Caco-2 (cell line): ENCODE measurements around the gene CCDC198. TPM values are rescaled to one million over a fixed set of nuclear protein-coding genes. Genes with fewer than 3 reads are reported as not detected.

Source experiments
- BruUV-seq: library from RNA; stranded (reverse); fragments of 400-500 nt; replicated peaks from 2 replicates; lab custom pipeline; 2021; lab: Mats Ljungman, UMichigan
- CTCF ChIA-PET: fragments of 300-600 bp; sonication (Branson Sonifier 250); formaldehyde crosslinking; loops from one replicate; lab custom pipeline; 2022; ENCODE audit warnings: antibody characterized with exemption; lab: Charles Lee
- POLR2A ChIA-PET: fragments of 300-600 bp; sonication (Branson Sonifier 250); formaldehyde crosslinking; loops from one replicate; lab custom pipeline; 2022; ENCODE audit warnings: antibody characterized with exemption; lab: Charles Lee
- DNase-seq, 2 experiments: peaks; one replicate each; pipeline versions ENCODE4 v3.0.0 to v3.0.0-alpha.2; 2020 to 2022
- H3K27me3 ChIP-seq: replicated peaks from 2 replicates; pipeline ENCODE4 v1.6.0; 2011; ENCODE audit warnings: low read length; ENCODE audit not compliant: control insufficient read depth, insufficient read depth
- H3K36me3 ChIP-seq: 2 replicates; pipeline ENCODE4 v1.5.1; 2011; ENCODE audit warnings: low read length; ENCODE audit not compliant: control insufficient read depth, insufficient read depth
- H3K4me1 ChIP-seq: fragments of 250-450 bp; sonication (Bioruptor Pico); 2 replicates; pipeline ENCODE4 v1.5.1; 2020; ENCODE audit warnings: mild to moderate bottlenecking
- H3K4me3 ChIP-seq: 2 replicates; pipeline ENCODE4 v1.5.1; 2011; ENCODE audit warnings: low read depth, mild to moderate bottlenecking, control low read depth, low read length
- H3K9me3 ChIP-seq: fragments of 250-450 bp; sonication (Bioruptor Pico); 2 replicates; pipeline ENCODE4 v1.5.1; 2020; ENCODE audit warnings: mild to moderate bottlenecking, moderate library complexity
- H3K27ac Mint-ChIP-seq: one replicate; pipeline ENCODE4 v1.8.0; 2022; ENCODE audit warnings: mixed read lengths; ENCODE audit not compliant: unreplicated experiment
- H3K27me3 Mint-ChIP-seq: one replicate; pipeline ENCODE4 v1.8.0; 2022; ENCODE audit warnings: mixed read lengths; ENCODE audit not compliant: insufficient read depth, unreplicated experiment
- H3K36me3 Mint-ChIP-seq: one replicate; pipeline ENCODE4 v1.8.0; 2022; ENCODE audit warnings: mild to moderate bottlenecking, mixed read lengths; ENCODE audit not compliant: insufficient read depth, unreplicated experiment
- H3K4me1 Mint-ChIP-seq: one replicate; pipeline ENCODE4 v1.8.0; 2022; ENCODE audit warnings: low read depth, mixed read lengths; ENCODE audit not compliant: unreplicated experiment
- H3K4me3 Mint-ChIP-seq: one replicate; pipeline ENCODE4 v1.8.0; 2022; ENCODE audit warnings: mild to moderate bottlenecking, moderate library complexity, mixed read lengths; ENCODE audit not compliant: unreplicated experiment
- H3K9me3 Mint-ChIP-seq: one replicate; pipeline ENCODE4 v1.8.0; 2022; ENCODE audit warnings: mixed read lengths; ENCODE audit not compliant: unreplicated experiment
- intact Hi-C: fragments of 100-400 bp; cut with micrococcal nuclease; formaldehyde crosslinking; loops from one replicate; pipeline ENCODE4 v1.10.0; 2022; ENCODE audit not compliant: unreplicated experiment
- total RNA-seq: library from RNA; stranded (reverse); gene quantifications from 2 replicates; pipeline ENCODE4 v1.2.3, GENCODE V29; 2022
- TF ChIP-seq, protein P1 (sequence below), 2 experiments: fragments of 200-600 bp in 1 of 2; IDR thresholded peaks; 1 replicate in 1 of 2; 2 replicates in 1 of 2; pipeline versions ENCODE4 v1.5.1 to v1.8.0; 2011 to 2022; ENCODE audit warnings: antibody characterized with exemption in 1 of 2, control low read depth in 1 of 2, inconsistent platforms in 1 of 2, low read depth in 1 of 2, low read length in 1 of 2, mild to moderate bottlenecking in 1 of 2, moderate library complexity in 1 of 2; ENCODE audit not compliant: insufficient read depth in 1 of 2, severe bottlenecking in 1 of 2, unreplicated experiment in 1 of 2

Gene CCDC198
- total RNA-seq, 1 experiment from 2014 or later = 0.66 TPM

DNA sequence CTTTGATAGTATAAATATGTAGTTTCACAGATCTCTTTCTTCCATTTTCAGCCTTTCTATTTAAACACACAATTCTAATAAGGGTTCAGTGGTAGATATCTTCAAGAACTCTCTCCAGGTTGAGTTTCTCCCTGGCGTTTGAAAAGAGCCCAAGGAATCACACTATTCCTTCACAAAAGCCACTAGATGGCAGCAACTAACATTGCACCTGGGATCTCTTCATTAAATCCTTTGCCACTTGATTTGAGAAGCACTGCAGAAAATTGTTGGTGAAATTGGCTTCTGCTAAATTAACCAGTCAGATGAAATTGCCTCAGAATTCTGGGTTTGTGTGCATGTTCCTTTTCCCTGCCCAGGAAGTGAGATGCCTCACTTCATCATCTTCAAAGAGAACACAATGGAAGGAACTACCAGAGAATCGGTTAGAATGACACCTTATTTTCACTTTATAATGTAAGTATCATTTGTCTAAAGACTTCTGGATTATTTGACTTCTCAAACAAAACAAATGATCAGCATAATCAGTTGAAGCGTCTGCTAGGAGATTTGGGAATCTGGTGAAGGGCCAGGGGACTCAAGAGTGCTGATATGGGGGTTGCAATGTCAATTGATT is 6.8 kb downstream of the CCDC198 start:
- Mint-ChIP-seq H3K27me3 (no peaks in the 10 kb centered on the region), H3K36me3 (no peaks in the 10 kb centered on the region), H3K4me1 (no peaks in the 10 kb centered on the region), H3K4me3 (no peak overlapping the region), H3K9me3 (no peaks in the 10 kb centered on the region), H3K27ac (no peak overlapping the region)
- Histone ChIP-seq H3K36me3 (no peaks in the 10 kb centered on the region), H3K9me3 (no peaks in the 10 kb centered on the region), H3K27me3 (no peaks in the 10 kb centered on the region), H3K4me3 (no peak overlapping the region), H3K4me1 (no peaks in the 10 kb centered on the region)
- peak in 1 of 2 experiments; percentile 34 for DNase-seq
- TF ChIP-seq, protein P1, sequence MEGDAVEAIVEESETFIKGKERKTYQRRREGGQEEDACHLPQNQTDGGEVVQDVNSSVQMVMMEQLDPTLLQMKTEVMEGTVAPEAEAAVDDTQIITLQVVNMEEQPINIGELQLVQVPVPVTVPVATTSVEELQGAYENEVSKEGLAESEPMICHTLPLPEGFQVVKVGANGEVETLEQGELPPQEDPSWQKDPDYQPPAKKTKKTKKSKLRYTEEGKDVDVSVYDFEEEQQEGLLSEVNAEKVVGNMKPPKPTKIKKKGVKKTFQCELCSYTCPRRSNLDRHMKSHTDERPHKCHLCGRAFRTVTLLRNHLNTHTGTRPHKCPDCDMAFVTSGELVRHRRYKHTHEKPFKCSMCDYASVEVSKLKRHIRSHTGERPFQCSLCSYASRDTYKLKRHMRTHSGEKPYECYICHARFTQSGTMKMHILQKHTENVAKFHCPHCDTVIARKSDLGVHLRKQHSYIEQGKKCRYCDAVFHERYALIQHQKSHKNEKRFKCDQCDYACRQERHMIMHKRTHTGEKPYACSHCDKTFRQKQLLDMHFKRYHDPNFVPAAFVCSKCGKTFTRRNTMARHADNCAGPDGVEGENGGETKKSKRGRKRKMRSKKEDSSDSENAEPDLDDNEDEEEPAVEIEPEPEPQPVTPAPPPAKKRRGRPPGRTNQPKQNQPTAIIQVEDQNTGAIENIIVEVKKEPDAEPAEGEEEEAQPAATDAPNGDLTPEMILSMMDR (IDR thresholded peaks at IDR 0.05; ENCODE audit: insufficient read depth in 1 of 2, low read depth in 1 of 2, low read length in 1 of 2, severe bottlenecking in 1 of 2, unreplicated experiment in 1 of 2) = peak; percentile 36 to 75
- ChIA-PET CTCF (no interaction called here), POLR2A (no interaction called here)
- BruUV-seq = no TSS peak
- intact Hi-C loops = loop anchor here (1.0 to 5.0 kb wide), 4 partner anchors 45 to 586 kb away; no protein-coding TSS in a partner anchor

DNA sequence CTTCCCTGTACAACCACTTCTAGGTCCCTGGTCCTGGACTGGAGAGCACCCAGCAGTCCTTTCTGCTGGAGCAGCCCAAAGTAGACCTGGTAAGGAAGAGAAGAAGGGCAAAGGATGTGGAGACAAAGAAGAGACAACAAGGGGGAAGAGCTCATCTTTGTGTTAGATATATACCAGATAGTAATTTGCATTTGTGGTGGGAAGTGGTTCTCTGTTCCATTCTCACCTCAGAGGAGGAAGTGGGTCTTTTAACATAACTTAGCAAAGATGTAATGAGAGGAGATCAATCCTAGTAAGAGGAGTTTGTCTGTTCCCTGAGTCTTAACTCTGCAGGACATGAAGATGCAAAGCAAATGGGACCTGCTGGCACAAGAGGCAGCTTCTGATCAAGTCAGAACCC is 8.0 kb downstream of the CCDC198 start:
- intact Hi-C loops = loop anchor here (1.0 to 5.0 kb wide), 4 partner anchors 47 to 587 kb away; no protein-coding TSS in a partner anchor
- Histone ChIP-seq H3K4me3 (no peak overlapping the region), H3K9me3 (no peaks in the 10 kb centered on the region), H3K4me1 (no peaks in the 10 kb centered on the region), H3K36me3 (no peaks in the 10 kb centered on the region), H3K27me3 (no peaks in the 10 kb centered on the region)
- Mint-ChIP-seq H3K4me3 (no peak overlapping the region), H3K36me3 (no peaks in the 10 kb centered on the region), H3K9me3 (no peaks in the 10 kb centered on the region), H3K4me1 (no peaks in the 10 kb centered on the region), H3K27ac (no peak overlapping the region), H3K27me3 (no peaks in the 10 kb centered on the region)
- TF ChIP-seq, protein P1 (IDR thresholded peaks at IDR 0.05; ENCODE audit: insufficient read depth in 1 of 2, low read depth in 1 of 2, low read length in 1 of 2, severe bottlenecking in 1 of 2, unreplicated experiment in 1 of 2) = no peak
- ChIA-PET POLR2A (no interaction called here), CTCF (no interaction called here)
- BruUV-seq = no TSS peak
- no peak for DNase-seq

DNA sequence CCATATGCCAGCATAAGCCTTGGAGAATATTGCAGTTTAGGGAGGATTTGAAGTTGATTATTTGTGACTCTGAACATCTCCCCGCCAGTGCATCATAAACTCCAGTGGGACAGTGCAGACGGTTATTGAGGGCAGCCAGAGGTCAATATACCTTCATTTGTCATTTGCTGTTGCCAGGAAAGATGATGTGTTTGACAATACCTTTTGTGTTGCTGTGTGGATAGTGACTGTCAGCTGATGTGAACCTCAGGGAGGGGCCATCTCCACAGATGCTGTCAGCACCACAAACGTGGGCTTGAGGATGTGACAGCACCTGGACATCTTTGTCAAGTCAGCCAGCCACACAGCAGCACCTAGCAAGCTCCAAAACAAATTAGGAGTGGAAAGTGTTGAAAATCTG is 11.5 kb downstream of the CCDC198 start:
- no TSS peak for BruUV-seq
- H3K9me3 ChIP-seq = no peaks in the 10 kb centered on the region
- no peaks in the 10 kb centered on the region for H3K36me3 ChIP-seq
- H3K4me1 ChIP-seq = no peaks in the 10 kb centered on the region
- no peak overlapping the region for H3K27ac Mint-ChIP-seq
- no peaks in the 10 kb centered on the region for H3K27me3 Mint-ChIP-seq
- no peak overlapping the region for H3K4me3 Mint-ChIP-seq
- DNase-seq = no peak
- H3K9me3 Mint-ChIP-seq = no peaks in the 10 kb centered on the region
- H3K4me3 ChIP-seq = no peak overlapping the region
- ChIA-PET CTCF (interaction anchor here (0.6 kb wide), 1 partner anchor 723 kb away, joined by 6 read pairs; no protein-coding TSS in a partner anchor), POLR2A (no interaction called here)
- H3K36me3 Mint-ChIP-seq = no peaks in the 10 kb centered on the region
- H3K4me1 Mint-ChIP-seq = no peaks in the 10 kb centered on the region
- intact Hi-C loops = no loop called here
- TF ChIP-seq, protein P1 (IDR thresholded peaks at IDR 0.05; ENCODE audit: insufficient read depth in 1 of 2, low read depth in 1 of 2, low read length in 1 of 2, severe bottlenecking in 1 of 2, unreplicated experiment in 1 of 2) = no peak
- no peaks in the 10 kb centered on the region; the same call in 1 of the 2 replicates for H3K27me3 ChIP-seq
